Activated naive CD4-positive, alpha-beta T cell treated with anti-CD3 and anti-CD28 coated beads for 36 hours (primary cell): ENCODE measurements around the gene PHKB. TPM values are rescaled to one million over a fixed set of nuclear protein-coding genes. Genes with fewer than 3 reads are reported as not detected.

Experiments
- CTCF ChIA-PET: fragments of 350-600 bp; sonication (Branson Sonifier 250); formaldehyde crosslinking; loops from one replicate; lab custom pipeline; 2021; ENCODE audit warnings: antibody characterized with exemption; lab: Charles Lee
- DNase-seq: peaks from one replicate; pipeline ENCODE4 v3.0.0-alpha.2; 2020
- H3K27ac Mint-ChIP-seq: one replicate; pipeline ENCODE4 v1.8.0; 2021; ENCODE audit warnings: mild to moderate bottlenecking, mixed read lengths
- H3K27me3 Mint-ChIP-seq: one replicate; pipeline ENCODE4 v1.8.0; 2021; ENCODE audit warnings: low read depth, mixed read lengths
- H3K36me3 Mint-ChIP-seq: one replicate; pipeline ENCODE4 v1.8.0; 2021; ENCODE audit warnings: low read depth, mixed read lengths
- H3K4me1 Mint-ChIP-seq: one replicate; pipeline ENCODE4 v1.8.0; 2021; ENCODE audit warnings: low read depth, mixed read lengths
- H3K4me3 Mint-ChIP-seq: one replicate; pipeline ENCODE4 v1.8.0; 2021; ENCODE audit warnings: mild to moderate bottlenecking, moderate library complexity, mixed read lengths
- H3K9me3 Mint-ChIP-seq: one replicate; pipeline ENCODE4 v1.8.0; 2021; ENCODE audit warnings: mixed read lengths
- intact Hi-C: fragments of 100-400 bp; cut with micrococcal nuclease; formaldehyde crosslinking; loops from one replicate; pipeline ENCODE4 v1.15.1; 2023
- total RNA-seq, 2 experiments: library from RNA; stranded (reverse); gene quantifications; one replicate each; pipeline ENCODE4 v1.2.3, GENCODE V29; 2021

The PHKB gene
- total RNA-seq, 2 experiments from 2014 or later = 22.5 to 25.3 TPM

DNA sequence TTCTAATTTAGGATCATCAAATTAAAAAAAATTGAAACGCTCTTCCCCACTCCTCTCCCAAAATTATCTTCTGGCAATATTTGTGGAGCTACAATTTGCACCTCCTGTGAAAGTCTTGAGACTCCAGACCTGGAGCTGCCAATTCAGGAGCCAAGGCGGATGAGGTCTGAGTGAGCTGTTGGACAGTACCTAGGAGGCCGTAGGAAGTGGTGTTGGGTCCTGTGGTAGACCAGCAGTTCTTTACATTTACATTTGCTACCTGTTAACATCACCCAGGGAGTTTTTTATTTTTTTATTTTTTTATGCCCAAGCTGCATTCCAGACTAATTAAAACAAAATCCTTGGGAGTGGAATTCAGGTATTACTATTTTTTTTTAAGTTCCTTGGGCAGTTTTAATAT is 271.0 kb downstream of the PHKB start:
- H3K9me3 Mint-ChIP-seq = peaks cover 1% of the 10 kb centered on the region
- no peak overlapping the region for H3K27ac Mint-ChIP-seq
- DNase-seq = no peak
- H3K27me3 Mint-ChIP-seq = peaks cover 8% of the 10 kb centered on the region
- peaks cover 4% of the 10 kb centered on the region for H3K4me1 Mint-ChIP-seq
- H3K36me3 Mint-ChIP-seq = no peaks in the 10 kb centered on the region
- no peak overlapping the region for H3K4me3 Mint-ChIP-seq
- intact Hi-C loops = no loop called here
- CTCF ChIA-PET = no interaction called here

DNA sequence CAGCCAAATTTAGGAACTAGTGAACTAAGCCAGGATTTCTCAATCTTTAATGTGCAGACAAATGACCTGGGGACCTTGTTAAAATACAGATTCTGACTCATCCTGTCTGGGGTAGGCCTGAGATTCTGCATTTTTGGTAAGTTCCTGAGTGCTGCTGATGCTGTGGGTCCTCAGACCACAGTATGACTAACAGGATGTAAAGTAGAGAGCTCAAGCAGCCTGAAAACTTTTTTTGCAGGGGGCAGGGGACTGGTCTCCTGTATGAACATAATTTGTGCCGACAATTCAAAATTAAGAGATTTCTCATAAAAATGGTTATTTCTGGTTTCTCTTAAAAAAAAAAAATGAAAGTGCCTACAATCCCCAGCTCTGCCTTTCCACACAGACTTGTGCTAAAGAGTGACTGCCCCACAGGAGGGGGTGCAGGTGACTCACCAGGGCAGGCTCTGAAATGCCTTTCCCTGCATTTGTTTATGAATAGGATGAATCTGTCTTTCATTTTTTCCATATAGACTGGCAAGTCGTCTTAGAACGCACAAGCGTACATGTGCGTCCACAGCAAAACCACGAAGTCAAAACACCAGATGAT is 271.5 kb downstream of the PHKB start:
- Mint-ChIP-seq H3K27ac (peak overlapping the region; percentile 16), H3K27me3 (peaks cover 8% of the 10 kb centered on the region), H3K4me3 (no peak overlapping the region), H3K9me3 (peaks cover 1% of the 10 kb centered on the region), H3K36me3 (no peaks in the 10 kb centered on the region), H3K4me1 (peaks cover 4% of the 10 kb centered on the region)
- peak; percentile 28 for DNase-seq
- intact Hi-C loops = no loop called here
- CTCF ChIA-PET = no interaction called here

GRCh38 chr16:47734081-47734857 is 273.1 kb downstream of the PHKB start:
- CTCF ChIA-PET = no interaction called here
- H3K27ac Mint-ChIP-seq = no peak overlapping the region
- intact Hi-C loops = no loop called here
- no peaks in the 10 kb centered on the region for H3K36me3 Mint-ChIP-seq
- H3K27me3 Mint-ChIP-seq = peaks cover 8% of the 10 kb centered on the region
- H3K4me1 Mint-ChIP-seq = peaks cover 4% of the 10 kb centered on the region
- peaks cover 1% of the 10 kb centered on the region for H3K9me3 Mint-ChIP-seq
- no peak for DNase-seq
- H3K4me3 Mint-ChIP-seq = no peak overlapping the region

DNA sequence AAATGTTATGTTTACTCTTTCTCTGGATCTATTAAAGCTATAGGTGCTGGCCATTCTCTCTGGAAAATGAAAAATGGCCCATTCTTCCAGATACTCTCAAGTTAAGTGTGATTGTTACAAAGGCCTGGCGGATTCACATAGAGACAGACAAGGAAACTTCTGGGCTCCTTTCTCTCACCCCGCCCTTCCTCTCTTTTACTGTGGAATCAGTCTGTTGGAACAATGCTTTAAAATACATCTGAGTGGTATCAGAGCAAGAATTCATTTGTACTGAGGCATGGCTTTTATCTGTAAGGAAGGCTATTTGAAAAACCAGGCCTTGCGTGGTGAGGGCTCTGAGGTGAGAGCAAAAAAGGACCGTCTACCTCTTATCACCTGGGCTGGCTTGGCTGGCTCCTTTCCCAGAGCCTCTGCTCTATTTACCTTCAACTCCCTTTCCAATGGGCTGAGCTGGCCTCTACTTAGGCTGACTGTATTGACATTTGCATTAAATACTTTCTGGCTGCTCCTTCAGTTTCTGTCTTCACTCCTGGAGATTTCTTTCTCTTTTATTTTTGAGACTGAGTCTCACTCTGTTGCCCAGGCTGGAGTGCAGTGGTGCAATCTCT is 274.0 kb downstream of the PHKB start:
- H3K36me3 Mint-ChIP-seq = no peaks in the 10 kb centered on the region
- intact Hi-C loops = no loop called here
- peaks cover 1% of the 10 kb centered on the region for H3K9me3 Mint-ChIP-seq

DNA sequence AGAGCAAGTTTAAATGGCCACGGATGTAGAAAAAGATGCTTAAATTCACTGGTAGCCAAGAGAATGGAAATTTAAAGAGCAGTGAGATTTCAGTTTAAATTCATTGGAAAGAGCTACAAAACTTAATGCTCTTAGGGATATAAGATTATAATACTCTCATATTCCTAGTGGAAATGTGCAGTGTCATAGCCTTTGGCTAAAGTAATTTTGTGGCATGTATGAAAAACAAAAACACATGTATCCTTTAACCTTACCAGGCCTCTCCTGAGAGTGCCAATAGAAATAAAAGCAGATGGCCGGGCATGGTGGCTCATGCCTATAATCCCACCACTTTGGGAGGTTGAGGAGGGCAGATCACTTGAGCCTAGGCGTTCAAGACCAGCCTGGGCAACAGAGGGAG is 289.2 kb downstream of the PHKB start:
- H3K9me3 Mint-ChIP-seq = no peaks in the 10 kb centered on the region
- CTCF ChIA-PET = no interaction called here
- DNase-seq = no peak
- intact Hi-C loops = no loop called here
- peaks cover 11% of the 10 kb centered on the region for H3K27me3 Mint-ChIP-seq
- no peak overlapping the region for H3K4me3 Mint-ChIP-seq
- H3K4me1 Mint-ChIP-seq = no peaks in the 10 kb centered on the region
- no peak overlapping the region for H3K27ac Mint-ChIP-seq
- no peaks in the 10 kb centered on the region for H3K36me3 Mint-ChIP-seq

More for the DNA sequence above, 274.0 kb downstream of the PHKB start:
- Mint-ChIP-seq H3K27me3 (peaks cover 8% of the 10 kb centered on the region), H3K4me3 (no peak overlapping the region), H3K4me1 (peaks cover 4% of the 10 kb centered on the region), H3K27ac (no peak overlapping the region)
- no peak for DNase-seq
- CTCF ChIA-PET = no interaction called here

Other genes with a start within 250 kb of the PHKB start
- 10 to 100 TPM; 17.6 to 18.3 TPM for gene ITFG1, start 268 bp upstream of the PHKB start, total RNA-seq